H9 (cell line): ENCODE data around the gene TUBB2B. TPM values are rescaled to one million over a fixed set of nuclear protein-coding genes. Genes with fewer than 3 reads are reported as not detected.

Experiments used
- DNase-seq: peaks from one replicate; pipeline ENCODE4 v3.0.0-alpha.2; 2017
- H2AFZ ChIP-seq: one replicate; pipeline ENCODE4 v1.6.1; 2013; ENCODE audit warnings: mild to moderate bottlenecking, low read length, control low read depth, moderate library complexity
- H2AK5ac ChIP-seq: 2 replicates; pipeline ENCODE4 v1.6.1; 2013; ENCODE audit warnings: low read length, control low read depth, mixed read lengths; ENCODE audit not compliant: insufficient read length
- H2BK120ac ChIP-seq: one replicate; pipeline ENCODE4 v1.6.1; 2013; ENCODE audit warnings: low read depth, mild to moderate bottlenecking, low read length, control low read depth, inconsistent platforms; ENCODE audit not compliant: poor library complexity, severe bottlenecking
- H2BK12ac ChIP-seq: 2 replicates; pipeline ENCODE4 v1.6.1; 2013; ENCODE audit warnings: low read length, control low read depth, mixed read lengths, low read depth; ENCODE audit not compliant: insufficient read length
- H2BK15ac ChIP-seq: 2 replicates; pipeline ENCODE4 v1.6.1; 2013; ENCODE audit warnings: low read depth, low read length, control low read depth
- H2BK20ac ChIP-seq: one replicate; pipeline ENCODE4 v1.6.1; 2013; ENCODE audit warnings: low read depth, mild to moderate bottlenecking, low read length, control low read depth, inconsistent platforms; ENCODE audit not compliant: poor library complexity, severe bottlenecking
- H2BK5ac ChIP-seq: 2 replicates; pipeline ENCODE4 v1.6.1; 2013; ENCODE audit warnings: low read length, control low read depth, mixed read lengths; ENCODE audit not compliant: insufficient read length
- H3K14ac ChIP-seq: 2 replicates; pipeline ENCODE4 v1.6.1; 2013; ENCODE audit warnings: low read length, control low read depth; ENCODE audit not compliant: insufficient read depth
- H3K18ac ChIP-seq: 2 replicates; pipeline ENCODE4 v1.6.1; 2013; ENCODE audit warnings: low read depth, mild to moderate bottlenecking, mixed read lengths, low read length, control low read depth; ENCODE audit not compliant: insufficient read length
- H3K23ac ChIP-seq: 2 replicates; pipeline ENCODE4 v1.6.1; 2013; ENCODE audit warnings: low read length, control low read depth, mixed read lengths, low read depth; ENCODE audit not compliant: insufficient read length
- H3K23me2 ChIP-seq: 2 replicates; pipeline ENCODE4 v1.6.1; 2013; ENCODE audit warnings: low read depth, mild to moderate bottlenecking, mixed read lengths, low read length, control low read depth; ENCODE audit not compliant: insufficient read length, poor library complexity, severe bottlenecking
- H3K27ac ChIP-seq: 2 replicates; pipeline ENCODE4 v1.5.1; 2013; ENCODE audit warnings: low read length, control low read depth, mixed read lengths, low read depth; ENCODE audit not compliant: insufficient read length
- H3K27me3 ChIP-seq: 2 replicates; pipeline ENCODE4 v1.6.1; 2013; ENCODE audit warnings: low read length, control low read depth, inconsistent platforms; ENCODE audit not compliant: insufficient read depth
- H3K4ac ChIP-seq: 2 replicates; pipeline ENCODE4 v1.6.1; 2013; ENCODE audit warnings: low read depth, mild to moderate bottlenecking, control low read depth, inconsistent platforms, low read length, moderate library complexity
- H3K4me1 ChIP-seq: 2 replicates; pipeline ENCODE4 v1.6.1; 2013; ENCODE audit warnings: low read length, control low read depth, inconsistent platforms; ENCODE audit not compliant: insufficient read depth
- H3K4me2 ChIP-seq: 2 replicates; pipeline ENCODE4 v1.6.1; 2013; ENCODE audit warnings: low read length, control low read depth, mixed read lengths; ENCODE audit not compliant: insufficient read length, insufficient read depth
- H3K56ac ChIP-seq: 2 replicates; pipeline ENCODE4 v1.6.1; 2013; ENCODE audit warnings: low read depth, mild to moderate bottlenecking, mixed read lengths, low read length, control low read depth; ENCODE audit not compliant: insufficient read length
- H3K79me1 ChIP-seq: 2 replicates; pipeline ENCODE4 v1.6.1; 2013; ENCODE audit warnings: low read depth, mild to moderate bottlenecking, moderate library complexity, low read length, control low read depth, inconsistent platforms; ENCODE audit not compliant: insufficient read depth, poor library complexity, severe bottlenecking
- H3K79me2 ChIP-seq: 2 replicates; pipeline ENCODE4 v1.6.1; 2013; ENCODE audit warnings: low read length, control low read depth, inconsistent platforms; ENCODE audit not compliant: insufficient read depth
- H3K9ac ChIP-seq: 2 replicates; pipeline ENCODE4 v1.6.1; 2013; ENCODE audit warnings: low read length, control low read depth, mixed read lengths; ENCODE audit not compliant: insufficient read length; ENCODE audit errors: extremely low read depth
- H3K9me3 ChIP-seq: one replicate; pipeline ENCODE4 v1.6.1; 2013; ENCODE audit warnings: low read depth, low read length, inconsistent platforms; ENCODE audit not compliant: control insufficient read depth
- H3T11ph ChIP-seq: one replicate; pipeline ENCODE4 v1.6.1; 2013; ENCODE audit warnings: mild to moderate bottlenecking, low read length, control low read depth, inconsistent platforms
- H4K20me1 ChIP-seq: one replicate; pipeline ENCODE4 v1.6.1; 2013; ENCODE audit not compliant: control insufficient read depth, insufficient read length, insufficient read depth
- H4K5ac ChIP-seq: 2 replicates; pipeline ENCODE4 v1.6.1; 2013; ENCODE audit warnings: low read depth, mild to moderate bottlenecking, mixed read lengths, low read length, control low read depth; ENCODE audit not compliant: insufficient read length
- H4K8ac ChIP-seq: replicated peaks from 2 replicates; pipeline ENCODE4 v1.6.1; 2013; ENCODE audit warnings: low read length, control low read depth, mixed read lengths, low read depth; ENCODE audit not compliant: insufficient read length
- H4K91ac ChIP-seq: 2 replicates; pipeline ENCODE4 v1.6.1; 2013; ENCODE audit warnings: low read depth, mild to moderate bottlenecking, moderate library complexity, mixed read lengths, low read length, control low read depth; ENCODE audit not compliant: insufficient read length
- H3K27ac Mint-ChIP-seq, 3 experiments: 2 replicates in 2 of 3; 3 replicates in 1 of 3; pipeline ENCODE4 v1.8.0; 2020 to 2021; ENCODE audit warnings: mixed read lengths in 3 of 3, mild to moderate bottlenecking in 1 of 3, moderate library complexity in 1 of 3
- H3K27me3 Mint-ChIP-seq: 2 replicates; pipeline ENCODE4 v1.8.0; 2021; ENCODE audit warnings: low read depth, mild to moderate bottlenecking, moderate library complexity, mixed read lengths
- H3K36me3 Mint-ChIP-seq, 3 experiments: 2 replicates in 2 of 3; 3 replicates in 1 of 3; pipeline ENCODE4 v1.8.0; 2020 to 2021; ENCODE audit warnings: low read depth in 3 of 3, mixed read lengths in 3 of 3; ENCODE audit not compliant: insufficient read depth in 1 of 3
- H3K4me1 Mint-ChIP-seq, 2 experiments: 2 replicates each; pipeline ENCODE4 v1.8.0; 2020; ENCODE audit warnings: mixed read lengths in 2 of 2
- H3K4me3 Mint-ChIP-seq, 2 experiments: 2 replicates in 1 of 2; 3 replicates in 1 of 2; pipeline ENCODE4 v1.8.0; 2020 to 2021; ENCODE audit warnings: mild to moderate bottlenecking in 2 of 2, mixed read lengths in 2 of 2, moderate library complexity in 1 of 2
- H3K9me3 Mint-ChIP-seq, 2 experiments: 2 replicates in 1 of 2; 3 replicates in 1 of 2; pipeline ENCODE4 v1.8.0; 2020; ENCODE audit warnings: mild to moderate bottlenecking in 2 of 2, mixed read lengths in 2 of 2, moderate library complexity in 1 of 2
- CTCF ChIP-seq: fragments of 200-600 bp; sonication (generic); conservative IDR thresholded peaks from 3 replicates; pipeline ENCODE4 v1.8.0; 2021; ENCODE audit warnings: antibody characterized with exemption, mild to moderate bottlenecking
- WGBS: extraction: QIAGEN DNeasy Blood & Tissue Kit; methylation state at CpG from one replicate; pipeline ENCODE4 v1.1.7; 2013; ENCODE audit warnings: missing lambda C conversion rate, low lambda C conversion rate, mixed read lengths; ENCODE audit not compliant: insufficient read length; ENCODE audit errors: extremely low coverage; 5-methylcytosine and 5-hydroxymethylcytosine counted together
- total RNA-seq: library from RNA; stranded (reverse); gene quantifications from 2 replicates; pipeline ENCODE4 v1.2.1, GENCODE V29; 2021

Gene TUBB2B
- total RNA-seq, 1 experiment from 2014 or later, result 320 TPM

- H3K27ac ChIP-seq, result no peak overlapping the region
- H3K27ac Mint-ChIP-seq, result peak overlapping the region in 1 of 3 experiments; percentile 87; a peak in 1 of 7 replicates
- peaks cover 49 to 51% of the 10 kb centered on the region in 2 experiments for H3K4me1 Mint-ChIP-seq
Measured at GRCh38 chr6:3229566-3230178, 2.2 kb upstream of the TUBB2B start.

More at GRCh38 chr6:3229566-3230178, 2.2 kb upstream of the TUBB2B start:
- Histone ChIP-seq H3K56ac (no peak overlapping the region), H2BK20ac (no peak overlapping the region), H3K23me2 (peaks cover 47% of the 10 kb centered on the region), H3K23ac (no peak overlapping the region), H3K9ac (no peak overlapping the region), H2BK15ac (no peak overlapping the region), H4K8ac (no peak overlapping the region), H2AK5ac (no peak overlapping the region), H3K9me3 (no peaks in the 10 kb centered on the region), H3T11ph (no peak overlapping the region), H3K27me3 (no peaks in the 10 kb centered on the region; the same call in 1 of the 2 replicates), H4K5ac (no peak overlapping the region), H3K14ac (no peak overlapping the region), H4K20me1 (no peaks in the 10 kb centered on the region), H2BK12ac (no peak overlapping the region), H3K79me1 (peaks cover 4% of the 10 kb centered on the region), H3K4me1 (peaks cover 5% of the 10 kb centered on the region; the same call in 1 of the 2 replicates), H3K79me2 (peaks cover 18% of the 10 kb centered on the region), H3K4me2 (peak overlapping the region; percentile 87), H3K4ac (no peak overlapping the region), H2BK120ac (no peak overlapping the region), H4K91ac (no peak overlapping the region), H2BK5ac (no peak overlapping the region), H2AFZ (no peak overlapping the region), H3K18ac (no peak overlapping the region)
- Mint-ChIP-seq H3K36me3 (peaks cover 9 to 13% (median 11%) of the 10 kb centered on the region in 3 experiments), H3K9me3 (peaks cover 0 to 2% of the 10 kb centered on the region in 2 experiments; a peak in 1 of 5 replicates), H3K27me3 (peaks cover 43% of the 10 kb centered on the region), H3K4me3 (peak overlapping the region; percentile 91 to 92)
- DNase-seq, result peak; percentile 80
- TF ChIP-seq CTCF, result peak; percentile 30; the same call in 1 of the 3 replicates
- no CpG with 5 or more reads among the region's 28 CpGs for WGBS
